ENCODE results near the gene PNPLA1.
A peak's percentile ranks its signal among the peaks of the same experiment; 100 is the strongest.

The PNPLA1 gene

GRCh38 chr6:36301085-36301658 lies 31.3 kb downstream of the PNPLA1 start:
- no peak for DNase-seq (ENCODE audit: low read depth)

GRCh38 chr6:36301781-36302180 lies 31.9 kb downstream of the PNPLA1 start:
- no peak for TF ChIP-seq CTCF (IDR thresholded peaks at IDR 0.05; ENCODE audit: low read depth, low read length, missing control alignments)

More at GRCh38 chr6:36301085-36301658, 31.3 kb downstream of the PNPLA1 start:
- TF ChIP-seq CTCF (IDR thresholded peaks at IDR 0.05; ENCODE audit: low read depth, low read length, missing control alignments): no peak
- no peak overlapping the region for H3K4me3 ChIP-seq (ENCODE audit: low read depth, low read length)

GRCh38 chr6:36302227-36302976 lies 32.5 kb downstream of the PNPLA1 start:
- TF ChIP-seq CTCF (IDR thresholded peaks at IDR 0.05; ENCODE audit: low read depth, low read length, missing control alignments): peak; percentile 98
- DNase-seq (ENCODE audit: low read depth): peak; percentile 87
- no peak overlapping the region for H3K4me3 ChIP-seq (ENCODE audit: low read depth, low read length)

More at GRCh38 chr6:36301781-36302180, 31.9 kb downstream of the PNPLA1 start:
- DNase-seq (ENCODE audit: low read depth): no peak
- H3K4me3 ChIP-seq (ENCODE audit: low read depth, low read length): no peak overlapping the region

GRCh38 chr6:36305885-36306284 lies 36.0 kb downstream of the PNPLA1 start:
- no peak for DNase-seq (ENCODE audit: low read depth)
- H3K4me3 ChIP-seq (ENCODE audit: low read depth, low read length): no peak overlapping the region
- no peak for TF ChIP-seq CTCF (IDR thresholded peaks at IDR 0.05; ENCODE audit: low read depth, low read length, missing control alignments)

- no peak for DNase-seq (ENCODE audit: low read depth)
- no peak overlapping the region for H3K4me3 ChIP-seq (ENCODE audit: low read depth, low read length)
- TF ChIP-seq CTCF (IDR thresholded peaks at IDR 0.05; ENCODE audit: low read depth, low read length, missing control alignments): no peak
Observed at GRCh38 chr6:36306375-36306774, 36.5 kb downstream of the PNPLA1 start.

GRCh38 chr6:36308514-36308913 lies 38.7 kb downstream of the PNPLA1 start:
- H3K4me3 ChIP-seq (ENCODE audit: low read depth, low read length): no peak overlapping the region
- TF ChIP-seq CTCF (IDR thresholded peaks at IDR 0.05; ENCODE audit: low read depth, low read length, missing control alignments): no peak
- DNase-seq (ENCODE audit: low read depth): no peak
